ENCODE measurements around the gene MICU2.

DNA sequence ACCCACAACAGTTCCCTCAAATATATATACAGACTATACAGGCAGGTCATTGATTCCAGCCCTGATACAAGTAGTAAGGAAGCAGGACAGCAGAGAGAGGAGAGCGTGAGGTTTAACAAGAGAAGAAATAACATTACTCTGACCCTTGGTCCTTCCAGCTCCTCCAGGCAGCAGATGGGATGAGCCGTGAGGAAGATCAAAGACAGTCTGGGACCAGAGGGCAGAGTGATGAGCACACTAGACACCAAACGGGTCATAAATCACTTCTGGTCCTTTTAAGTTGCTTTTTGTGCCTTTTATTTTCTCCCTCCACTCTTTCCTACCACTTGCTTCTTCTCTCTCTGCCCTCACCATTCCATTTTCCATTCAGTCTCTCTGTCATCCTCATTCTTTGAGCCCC, 16.9 kb upstream of the MICU2 start:
- TF ChIP-seq EZH2 (IDR thresholded peaks at IDR 0.05; ENCODE audit: borderline replicate concordance, low read depth, low read length, severe bottlenecking) (no peak), GATA2 (IDR thresholded peaks at IDR 0.05; ENCODE audit: insufficient read depth, insufficient read length, low read depth, low read length) (no peak), POLR2A (IDR thresholded peaks at IDR 0.05; ENCODE audit: low read depth, low read length) (no peak), MAX (IDR thresholded peaks at IDR 0.05; ENCODE audit: insufficient read depth, insufficient read length) (no peak), MYC (IDR thresholded peaks at IDR 0.05; ENCODE audit: low read depth, low read length) (no peak), POLR2AphosphoS5 (IDR thresholded peaks at IDR 0.05; ENCODE audit: insufficient read depth, low read depth, low read length) (no peak), JUN (IDR thresholded peaks at IDR 0.05; ENCODE audit: borderline replicate concordance, insufficient read depth, insufficient read length, low read depth) (no peak), FOS (IDR thresholded peaks at IDR 0.05; ENCODE audit: borderline replicate concordance, insufficient read depth, low read length) (no peak)
- TF ChIP-seq, protein P1, sequence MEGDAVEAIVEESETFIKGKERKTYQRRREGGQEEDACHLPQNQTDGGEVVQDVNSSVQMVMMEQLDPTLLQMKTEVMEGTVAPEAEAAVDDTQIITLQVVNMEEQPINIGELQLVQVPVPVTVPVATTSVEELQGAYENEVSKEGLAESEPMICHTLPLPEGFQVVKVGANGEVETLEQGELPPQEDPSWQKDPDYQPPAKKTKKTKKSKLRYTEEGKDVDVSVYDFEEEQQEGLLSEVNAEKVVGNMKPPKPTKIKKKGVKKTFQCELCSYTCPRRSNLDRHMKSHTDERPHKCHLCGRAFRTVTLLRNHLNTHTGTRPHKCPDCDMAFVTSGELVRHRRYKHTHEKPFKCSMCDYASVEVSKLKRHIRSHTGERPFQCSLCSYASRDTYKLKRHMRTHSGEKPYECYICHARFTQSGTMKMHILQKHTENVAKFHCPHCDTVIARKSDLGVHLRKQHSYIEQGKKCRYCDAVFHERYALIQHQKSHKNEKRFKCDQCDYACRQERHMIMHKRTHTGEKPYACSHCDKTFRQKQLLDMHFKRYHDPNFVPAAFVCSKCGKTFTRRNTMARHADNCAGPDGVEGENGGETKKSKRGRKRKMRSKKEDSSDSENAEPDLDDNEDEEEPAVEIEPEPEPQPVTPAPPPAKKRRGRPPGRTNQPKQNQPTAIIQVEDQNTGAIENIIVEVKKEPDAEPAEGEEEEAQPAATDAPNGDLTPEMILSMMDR (IDR thresholded peaks at IDR 0.05; ENCODE audit: extremely low read depth in 1 of 2, insufficient read depth in 1 of 2, low read depth in 1 of 2, low read length in 2 of 2): no peak

All from endothelial cell of umbilical vein (primary cell).